ENCODE results near the gene IGFL2.

IGFL2 gene

DNA sequence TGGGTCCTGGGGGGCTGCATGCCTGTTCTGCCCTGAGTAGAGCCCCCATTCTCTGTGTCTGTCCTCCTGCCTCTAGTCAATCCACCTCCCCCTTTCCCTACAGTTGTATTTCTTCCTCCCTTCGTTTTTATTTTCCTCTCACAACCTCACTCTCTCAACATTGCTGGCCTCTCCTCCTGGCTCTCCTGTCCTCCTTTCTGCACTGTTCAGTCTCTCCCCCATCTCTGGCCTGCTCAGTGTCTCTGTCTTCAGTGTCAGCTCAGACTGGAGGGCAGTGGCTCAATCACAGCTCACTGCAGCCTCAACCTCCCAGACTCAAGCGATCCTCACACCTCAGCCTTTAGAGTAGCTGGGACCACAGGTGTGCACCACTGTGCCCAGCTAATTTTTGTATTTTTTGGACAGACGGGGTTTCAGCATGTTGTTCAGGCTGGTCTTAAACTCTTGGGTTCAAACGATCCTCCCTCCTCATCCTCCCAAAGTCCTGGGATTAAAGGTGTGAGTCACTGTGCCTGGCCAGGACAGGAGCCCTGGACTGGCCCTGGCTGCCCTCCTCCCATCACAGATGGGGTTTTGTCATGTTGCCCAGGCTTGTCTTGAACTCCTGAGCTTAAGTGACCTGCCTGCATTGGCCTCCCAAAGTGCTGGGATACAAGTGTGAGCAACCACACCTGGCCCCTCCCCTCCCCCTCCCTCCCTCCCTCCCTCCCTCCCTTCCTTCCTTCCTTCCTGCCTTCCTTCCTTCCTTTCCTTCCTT lies 49.5 kb downstream of the IGFL2 start:
- no peak for DNase-seq
- Histone ChIP-seq H3K4me1 (ENCODE audit: control insufficient read depth, insufficient read depth, low read length, poor library complexity, severe bottlenecking) (no peaks in the 10 kb centered on the region), H3K27ac (ENCODE audit: insufficient read depth, low read length, poor library complexity, severe bottlenecking) (no peak overlapping the region), H3K27me3 (replicated peaks; ENCODE audit: control insufficient read depth, insufficient read depth, low read length, poor library complexity, severe bottlenecking) (no peaks in the 10 kb centered on the region), H3K36me3 (ENCODE audit: control insufficient read depth, insufficient read depth, low read length) (no peaks in the 10 kb centered on the region), H3K4me3 (ENCODE audit: insufficient read depth, low read depth, low read length, poor library complexity, severe bottlenecking) (no peak overlapping the region), H3K9me3 (ENCODE audit: control insufficient read depth, low read length) (no peaks in the 10 kb centered on the region)

GRCh38 chr19:46198756-46199155 lies 50.7 kb downstream of the IGFL2 start:
- H3K36me3 ChIP-seq (ENCODE audit: control insufficient read depth, insufficient read depth, low read length) = no peaks in the 10 kb centered on the region
- H3K9me3 ChIP-seq (ENCODE audit: control insufficient read depth, low read length) = no peaks in the 10 kb centered on the region
- no peak for DNase-seq
- no peak overlapping the region for H3K4me3 ChIP-seq (ENCODE audit: insufficient read depth, low read depth, low read length, poor library complexity, severe bottlenecking)
- no peak overlapping the region for H3K27ac ChIP-seq (ENCODE audit: insufficient read depth, low read length, poor library complexity, severe bottlenecking)
- no peaks in the 10 kb centered on the region for H3K4me1 ChIP-seq (ENCODE audit: control insufficient read depth, insufficient read depth, low read length, poor library complexity, severe bottlenecking)
- H3K27me3 ChIP-seq (replicated peaks; ENCODE audit: control insufficient read depth, insufficient read depth, low read length, poor library complexity, severe bottlenecking) = no peaks in the 10 kb centered on the region

- Histone ChIP-seq H3K9me3 (ENCODE audit: control insufficient read depth, low read length) (no peaks in the 10 kb centered on the region), H3K4me3 (ENCODE audit: insufficient read depth, low read depth, low read length, poor library complexity, severe bottlenecking) (no peak overlapping the region), H3K27ac (ENCODE audit: insufficient read depth, low read length, poor library complexity, severe bottlenecking) (no peak overlapping the region), H3K4me1 (ENCODE audit: control insufficient read depth, insufficient read depth, low read length, poor library complexity, severe bottlenecking) (no peaks in the 10 kb centered on the region), H3K27me3 (replicated peaks; ENCODE audit: control insufficient read depth, insufficient read depth, low read length, poor library complexity, severe bottlenecking) (no peaks in the 10 kb centered on the region), H3K36me3 (ENCODE audit: control insufficient read depth, insufficient read depth, low read length) (no peaks in the 10 kb centered on the region)
- DNase-seq = no peak
Observed at GRCh38 chr19:46201454-46202310, 53.6 kb downstream of the IGFL2 start.

DNA sequence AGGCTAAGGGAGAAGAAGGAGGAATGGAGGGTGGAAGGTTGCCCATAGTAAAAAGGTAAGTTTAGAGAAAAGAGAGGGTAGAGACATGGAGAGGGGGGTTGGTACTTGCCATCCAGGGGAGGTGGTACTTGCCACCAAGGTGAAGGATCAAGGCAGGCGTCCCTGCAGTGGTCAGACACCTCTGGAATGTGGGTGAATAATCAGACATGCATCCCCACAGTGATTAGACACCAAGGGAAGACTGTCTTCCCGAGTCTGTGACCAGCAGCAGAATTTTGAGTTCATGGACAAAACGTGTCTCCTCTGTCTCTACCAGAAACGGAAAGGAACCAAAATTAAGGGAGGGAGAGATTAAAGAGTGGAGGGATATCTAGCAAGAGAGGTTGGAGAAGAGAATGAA lies 54.4 kb downstream of the IGFL2 start:
- H3K9me3 ChIP-seq (ENCODE audit: control insufficient read depth, low read length) = no peaks in the 10 kb centered on the region
- DNase-seq = no peak
- no peak overlapping the region for H3K4me3 ChIP-seq (ENCODE audit: insufficient read depth, low read depth, low read length, poor library complexity, severe bottlenecking)
- no peaks in the 10 kb centered on the region for H3K27me3 ChIP-seq (replicated peaks; ENCODE audit: control insufficient read depth, insufficient read depth, low read length, poor library complexity, severe bottlenecking)
- no peak overlapping the region for H3K27ac ChIP-seq (ENCODE audit: insufficient read depth, low read length, poor library complexity, severe bottlenecking)
- no peaks in the 10 kb centered on the region for H3K4me1 ChIP-seq (ENCODE audit: control insufficient read depth, insufficient read depth, low read length, poor library complexity, severe bottlenecking)
- H3K36me3 ChIP-seq (ENCODE audit: control insufficient read depth, insufficient read depth, low read length) = no peaks in the 10 kb centered on the region

- Histone ChIP-seq H3K4me1 (ENCODE audit: control insufficient read depth, insufficient read depth, low read length, poor library complexity, severe bottlenecking) (no peaks in the 10 kb centered on the region), H3K4me3 (ENCODE audit: insufficient read depth, low read depth, low read length, poor library complexity, severe bottlenecking) (no peak overlapping the region), H3K36me3 (ENCODE audit: control insufficient read depth, insufficient read depth, low read length) (no peaks in the 10 kb centered on the region)
Observed at GRCh38 chr19:46202872-46203860, 55.1 kb downstream of the IGFL2 start.

GRCh38 chr19:46204008-46204407 lies 56.0 kb downstream of the IGFL2 start:
- no peak for DNase-seq
- Histone ChIP-seq H3K9me3 (ENCODE audit: control insufficient read depth, low read length) (no peaks in the 10 kb centered on the region), H3K4me1 (ENCODE audit: control insufficient read depth, insufficient read depth, low read length, poor library complexity, severe bottlenecking) (no peaks in the 10 kb centered on the region), H3K27me3 (replicated peaks; ENCODE audit: control insufficient read depth, insufficient read depth, low read length, poor library complexity, severe bottlenecking) (no peaks in the 10 kb centered on the region), H3K4me3 (ENCODE audit: insufficient read depth, low read depth, low read length, poor library complexity, severe bottlenecking) (no peak overlapping the region), H3K27ac (ENCODE audit: insufficient read depth, low read length, poor library complexity, severe bottlenecking) (no peak overlapping the region), H3K36me3 (ENCODE audit: control insufficient read depth, insufficient read depth, low read length) (no peaks in the 10 kb centered on the region)

More at GRCh38 chr19:46202872-46203860, 55.1 kb downstream of the IGFL2 start:
- Histone ChIP-seq H3K9me3 (ENCODE audit: control insufficient read depth, low read length) (no peaks in the 10 kb centered on the region), H3K27ac (ENCODE audit: insufficient read depth, low read length, poor library complexity, severe bottlenecking) (no peak overlapping the region), H3K27me3 (replicated peaks; ENCODE audit: control insufficient read depth, insufficient read depth, low read length, poor library complexity, severe bottlenecking) (no peaks in the 10 kb centered on the region)
- DNase-seq = no peak

DNA sequence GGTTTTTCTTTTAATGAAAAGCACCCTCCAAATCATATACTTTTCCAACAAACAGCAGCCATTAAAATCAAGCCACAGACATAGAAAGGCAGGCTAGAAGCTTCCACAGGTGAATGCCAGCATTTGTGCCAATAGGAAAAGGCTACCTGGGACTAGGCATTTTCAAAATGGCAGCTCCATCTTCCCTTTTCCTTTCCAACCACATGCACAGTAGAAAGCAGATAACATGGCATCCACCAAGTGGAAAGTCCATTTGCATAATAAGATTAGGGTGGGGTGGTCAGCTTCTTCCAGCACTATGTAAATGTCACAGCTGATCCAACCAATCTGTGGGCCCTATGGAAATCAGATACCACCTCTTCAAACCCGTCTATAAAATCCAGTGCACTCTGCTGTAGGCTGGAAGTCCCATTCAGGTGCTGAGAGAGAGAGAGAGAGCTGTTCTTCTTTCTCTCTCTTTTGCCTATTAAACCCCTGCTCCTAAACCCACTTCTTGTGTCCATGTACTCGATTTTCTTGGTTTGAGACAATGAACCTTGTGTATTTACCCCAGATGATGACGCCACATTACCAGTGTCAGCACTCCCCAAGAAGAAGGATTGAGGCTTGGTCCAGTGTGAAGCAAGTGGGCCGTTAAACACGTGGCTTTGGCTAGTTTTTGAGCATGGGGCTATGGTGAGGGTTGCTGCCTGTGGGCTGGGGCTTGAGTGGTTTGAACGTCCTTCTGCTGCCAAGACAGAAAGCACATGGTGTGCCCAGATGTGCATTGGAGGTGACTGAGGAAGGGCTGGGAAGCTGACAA lies 57.3 kb downstream of the IGFL2 start:
- no peak for DNase-seq
- Histone ChIP-seq H3K27ac (ENCODE audit: insufficient read depth, low read length, poor library complexity, severe bottlenecking) (no peak overlapping the region), H3K4me3 (ENCODE audit: insufficient read depth, low read depth, low read length, poor library complexity, severe bottlenecking) (no peak overlapping the region), H3K27me3 (replicated peaks; ENCODE audit: control insufficient read depth, insufficient read depth, low read length, poor library complexity, severe bottlenecking) (no peaks in the 10 kb centered on the region), H3K9me3 (ENCODE audit: control insufficient read depth, low read length) (no peaks in the 10 kb centered on the region), H3K36me3 (ENCODE audit: control insufficient read depth, insufficient read depth, low read length) (no peaks in the 10 kb centered on the region), H3K4me1 (ENCODE audit: control insufficient read depth, insufficient read depth, low read length, poor library complexity, severe bottlenecking) (no peaks in the 10 kb centered on the region)

- DNase-seq = no peak
- Histone ChIP-seq H3K36me3 (ENCODE audit: control insufficient read depth, insufficient read depth, low read length) (no peaks in the 10 kb centered on the region), H3K4me3 (ENCODE audit: insufficient read depth, low read depth, low read length, poor library complexity, severe bottlenecking) (no peak overlapping the region), H3K9me3 (ENCODE audit: control insufficient read depth, low read length) (no peaks in the 10 kb centered on the region), H3K27me3 (replicated peaks; ENCODE audit: control insufficient read depth, insufficient read depth, low read length, poor library complexity, severe bottlenecking) (no peaks in the 10 kb centered on the region), H3K27ac (ENCODE audit: insufficient read depth, low read length, poor library complexity, severe bottlenecking) (no peak overlapping the region), H3K4me1 (ENCODE audit: control insufficient read depth, insufficient read depth, low read length, poor library complexity, severe bottlenecking) (no peaks in the 10 kb centered on the region)
Observed at GRCh38 chr19:46206176-46206575, 58.1 kb downstream of the IGFL2 start.

DNA sequence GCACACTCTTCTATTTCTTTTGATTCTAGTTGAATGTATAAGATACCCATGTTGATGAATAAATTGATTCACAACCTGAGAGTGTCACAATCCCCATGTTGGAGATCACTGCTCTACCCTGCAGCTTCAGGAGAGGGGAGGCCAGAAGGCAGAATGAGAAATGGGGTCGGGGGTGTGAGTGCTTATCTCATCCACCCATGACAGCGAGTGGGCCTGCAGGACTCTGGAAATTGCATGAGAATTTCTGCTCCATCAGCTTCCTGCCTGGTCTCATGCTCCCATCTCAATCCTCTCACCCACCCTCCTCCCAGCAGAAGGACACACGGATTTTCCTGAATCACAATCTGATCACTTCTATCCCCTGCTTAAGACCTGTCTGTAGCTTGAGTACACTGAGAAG lies 58.6 kb downstream of the IGFL2 start:
- H3K27me3 ChIP-seq (replicated peaks; ENCODE audit: control insufficient read depth, insufficient read depth, low read length, poor library complexity, severe bottlenecking) = no peaks in the 10 kb centered on the region
- no peak for DNase-seq
- H3K4me1 ChIP-seq (ENCODE audit: control insufficient read depth, insufficient read depth, low read length, poor library complexity, severe bottlenecking) = no peaks in the 10 kb centered on the region
- no peaks in the 10 kb centered on the region for H3K9me3 ChIP-seq (ENCODE audit: control insufficient read depth, low read length)
- H3K36me3 ChIP-seq (ENCODE audit: control insufficient read depth, insufficient read depth, low read length) = no peaks in the 10 kb centered on the region
- H3K4me3 ChIP-seq (ENCODE audit: insufficient read depth, low read depth, low read length, poor library complexity, severe bottlenecking) = no peak overlapping the region
- H3K27ac ChIP-seq (ENCODE audit: insufficient read depth, low read length, poor library complexity, severe bottlenecking) = no peak overlapping the region

All from effector memory CD4-positive, alpha-beta T cell (primary cell).